ENCODE data around the gene TRPM8.

DNA sequence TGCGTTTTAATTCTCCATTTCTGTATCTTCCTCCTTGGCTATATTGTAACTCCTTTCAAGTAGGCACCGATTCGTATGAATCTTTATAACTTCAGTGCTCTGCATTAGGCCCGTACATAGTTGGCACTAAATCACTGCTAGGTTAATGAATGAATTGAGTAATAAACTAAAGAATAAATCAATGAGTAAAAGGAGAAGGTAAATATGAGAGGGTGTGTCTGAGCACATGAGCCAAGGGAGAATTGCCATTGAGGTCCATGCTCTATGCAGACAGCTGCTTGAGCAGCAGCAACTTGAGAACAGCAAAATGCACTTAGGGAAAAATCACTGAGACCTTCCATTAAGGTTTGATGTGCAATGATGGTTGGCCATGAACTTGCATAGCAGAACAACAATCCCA is 11.2 kb upstream of the TRPM8 start:
- TF ChIP-seq POLR2AphosphoS5 (IDR thresholded peaks at IDR 0.05; ENCODE audit: low read depth, low read length) (no peak), TAF1 (IDR thresholded peaks at IDR 0.05; ENCODE audit: borderline replicate concordance, insufficient read depth, low read length) (no peak)

Measured in PFSK-1 (cell line).